Measurements from ENCODE around the gene B9D1.

The B9D1 gene

GRCh38 chr17:19319771-19320505 is 42.6 kb downstream of the B9D1 start:
- no peak for DNase-seq (ENCODE audit: low spot score)

GRCh38 chr17:19318611-19319010 is 43.9 kb downstream of the B9D1 start:
- no peak for DNase-seq (ENCODE audit: low spot score)

- peak; percentile 91 for DNase-seq (ENCODE audit: low spot score)
Observed at GRCh38 chr17:19317359-19318095, 45.0 kb downstream of the B9D1 start.

DNA sequence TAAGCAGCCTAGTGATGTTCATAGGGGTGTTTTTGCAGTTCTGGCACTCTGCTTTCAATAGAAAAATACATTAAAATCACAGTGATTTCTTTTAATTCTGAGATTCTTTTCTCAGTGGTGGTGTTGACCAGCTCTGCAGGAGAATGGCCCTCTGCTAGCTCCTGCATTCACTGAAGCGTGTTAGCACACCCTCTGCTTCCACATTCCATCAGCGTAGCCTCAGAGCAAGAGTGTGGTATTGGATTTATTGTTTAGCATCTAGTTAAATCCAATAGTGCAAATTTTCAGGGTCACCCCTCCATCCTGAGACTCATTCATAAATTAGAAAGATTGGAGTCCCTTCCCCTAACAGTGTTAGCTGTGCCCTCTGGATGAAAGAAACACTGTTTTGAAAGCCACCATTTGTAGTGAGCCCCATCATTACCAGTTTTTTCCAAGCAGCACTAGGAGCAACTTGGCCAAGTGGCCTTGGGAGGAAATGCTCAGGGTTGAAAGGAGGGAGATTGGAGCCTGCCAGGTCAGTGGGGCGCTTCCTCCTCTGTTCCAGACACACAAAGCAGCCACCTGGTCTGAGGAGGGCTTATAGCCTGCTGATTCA is 45.7 kb downstream of the B9D1 start:
- DNase-seq (ENCODE audit: low spot score), result no peak

GRCh38 chr17:19315104-19315503 is 47.4 kb downstream of the B9D1 start:
- DNase-seq (ENCODE audit: low spot score), result no peak

DNA sequence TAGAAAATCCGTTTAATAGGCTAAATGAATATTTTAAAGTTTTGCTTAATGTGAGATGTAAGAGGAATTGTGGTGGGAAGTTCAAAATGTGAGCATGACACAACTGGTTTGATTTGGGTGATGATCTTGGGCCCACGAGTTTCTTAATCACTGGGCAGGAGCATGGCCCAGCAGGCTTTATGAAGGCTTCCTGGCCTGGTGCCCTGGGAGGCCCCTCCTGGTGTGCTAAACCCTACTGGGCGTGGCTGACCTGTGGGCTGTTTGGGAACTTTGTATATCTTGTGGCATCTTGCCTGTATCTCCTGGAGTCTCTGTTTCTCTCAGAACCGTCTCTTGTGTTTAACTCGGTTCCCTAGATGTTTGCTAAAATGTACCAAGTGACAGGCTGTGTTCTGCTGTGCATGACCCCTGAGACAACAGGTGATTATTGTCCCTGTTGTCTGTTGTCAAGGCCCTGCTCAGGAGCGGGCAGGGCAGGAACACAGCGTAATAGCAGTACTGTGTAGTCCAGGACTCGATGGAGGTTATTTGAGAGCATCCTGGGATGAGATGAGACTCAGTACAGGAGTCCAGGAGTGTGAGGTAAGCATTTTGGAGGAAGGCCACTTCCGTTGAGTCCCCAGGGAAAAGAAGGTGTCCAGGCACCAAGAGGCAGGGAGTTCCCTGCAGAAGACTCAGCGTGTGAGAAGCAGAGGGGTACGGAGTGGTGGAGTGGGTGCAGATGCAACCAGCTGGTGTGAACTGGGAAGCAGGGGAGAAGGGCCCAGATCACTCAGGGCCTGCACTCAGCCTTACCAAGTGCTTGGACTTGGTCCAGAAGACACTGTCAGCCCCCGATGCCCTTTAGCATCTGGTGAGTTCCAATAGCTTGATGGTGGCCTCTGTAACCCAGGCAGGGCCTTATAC is 48.5 kb downstream of the B9D1 start:
- no peak for DNase-seq (ENCODE audit: low spot score)

- no peak for DNase-seq (ENCODE audit: low spot score)
Observed at GRCh38 chr17:19313066-19313745, 49.3 kb downstream of the B9D1 start.

- no peak for DNase-seq (ENCODE audit: low spot score)
Observed at GRCh38 chr17:19312406-19312805, 50.1 kb downstream of the B9D1 start.

- no peak for DNase-seq (ENCODE audit: low spot score)
Observed at GRCh38 chr17:19311421-19312215, 50.9 kb downstream of the B9D1 start.

DNA sequence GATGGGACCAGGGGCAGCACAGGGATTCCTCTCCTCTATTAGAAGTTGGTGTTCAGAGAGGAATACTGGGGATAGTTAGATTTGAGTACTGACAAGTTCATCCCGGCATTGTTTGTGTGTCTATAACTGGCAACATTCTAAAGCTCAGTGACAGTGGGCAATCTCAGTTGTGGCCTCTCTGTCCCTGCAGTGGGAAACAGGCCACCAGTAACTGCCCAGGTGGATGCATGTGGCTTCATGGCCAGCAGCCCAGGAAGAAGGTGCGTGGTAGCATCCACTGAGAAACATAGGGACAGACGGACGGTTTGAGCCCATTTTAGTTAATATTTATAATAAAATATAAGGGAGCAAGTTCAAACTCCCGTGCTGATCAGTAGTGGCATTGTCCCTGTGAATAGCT is 51.5 kb downstream of the B9D1 start:
- no peak for DNase-seq (ENCODE audit: low spot score)

DNA sequence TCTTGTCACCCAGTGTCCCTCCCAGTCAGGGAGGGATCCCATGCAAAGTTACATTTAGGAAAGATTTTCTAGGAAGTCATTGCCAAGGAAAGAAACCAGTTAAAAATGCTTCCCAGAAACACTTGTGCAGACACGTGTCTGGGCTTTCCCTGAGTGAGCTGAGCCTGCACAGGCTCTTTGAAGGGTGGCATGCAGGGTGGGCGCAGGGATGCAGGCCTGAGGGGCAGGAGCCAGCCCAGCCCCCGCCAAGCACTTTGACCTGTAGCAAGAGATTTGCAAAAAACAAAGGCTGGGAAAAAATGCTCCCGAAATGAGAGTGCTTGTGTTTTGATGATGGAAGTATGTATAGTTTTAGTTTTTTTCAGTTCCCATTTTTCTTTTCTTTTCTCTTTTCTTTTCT is 52.4 kb downstream of the B9D1 start:
- no peak for DNase-seq (ENCODE audit: low spot score)

DNA sequence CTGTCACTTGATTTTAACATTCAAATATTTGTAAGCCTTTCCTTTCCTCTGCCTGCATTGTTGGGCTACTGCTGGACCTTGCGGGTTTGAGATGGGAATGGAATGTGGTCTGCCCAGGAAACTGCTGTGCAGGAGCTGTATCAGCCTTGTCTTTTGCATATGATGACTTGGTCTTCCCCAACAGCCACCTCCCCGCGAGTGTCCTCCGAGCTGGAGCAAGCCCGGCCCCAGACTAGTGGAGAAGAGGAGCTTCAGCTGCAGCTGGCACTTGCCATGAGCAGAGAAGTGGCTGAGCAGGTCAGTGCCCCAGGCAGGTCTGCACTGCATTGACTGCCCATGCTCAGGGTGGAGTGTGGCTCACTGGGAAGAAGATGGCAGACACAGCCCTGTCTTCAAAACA is 52.8 kb downstream of the B9D1 start:
- no peak for DNase-seq (ENCODE audit: low spot score)

DNA sequence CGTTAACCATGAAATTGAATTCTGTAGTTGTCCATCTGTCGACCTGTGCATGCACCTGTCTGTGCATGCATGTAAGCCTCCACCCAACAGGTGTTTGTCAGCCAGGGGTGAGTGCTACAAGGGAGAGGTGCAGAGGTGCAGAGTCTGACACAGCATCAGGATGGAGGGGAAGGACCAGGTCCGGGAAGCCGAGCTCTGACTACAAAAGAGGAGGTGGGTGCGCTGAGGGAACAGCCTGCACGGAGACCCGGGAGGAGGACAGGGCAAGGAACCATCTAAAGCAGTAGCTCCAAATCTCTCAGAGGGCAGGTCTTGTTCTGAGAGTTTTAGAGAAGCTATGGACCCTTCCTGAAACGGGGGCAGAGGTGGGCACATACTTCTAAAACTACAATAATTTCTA is 54.1 kb downstream of the B9D1 start:
- no peak for DNase-seq (ENCODE audit: low spot score)

- DNase-seq (ENCODE audit: low spot score), result no peak
Observed at GRCh38 chr17:19307521-19307920, 55.0 kb downstream of the B9D1 start.

DNA sequence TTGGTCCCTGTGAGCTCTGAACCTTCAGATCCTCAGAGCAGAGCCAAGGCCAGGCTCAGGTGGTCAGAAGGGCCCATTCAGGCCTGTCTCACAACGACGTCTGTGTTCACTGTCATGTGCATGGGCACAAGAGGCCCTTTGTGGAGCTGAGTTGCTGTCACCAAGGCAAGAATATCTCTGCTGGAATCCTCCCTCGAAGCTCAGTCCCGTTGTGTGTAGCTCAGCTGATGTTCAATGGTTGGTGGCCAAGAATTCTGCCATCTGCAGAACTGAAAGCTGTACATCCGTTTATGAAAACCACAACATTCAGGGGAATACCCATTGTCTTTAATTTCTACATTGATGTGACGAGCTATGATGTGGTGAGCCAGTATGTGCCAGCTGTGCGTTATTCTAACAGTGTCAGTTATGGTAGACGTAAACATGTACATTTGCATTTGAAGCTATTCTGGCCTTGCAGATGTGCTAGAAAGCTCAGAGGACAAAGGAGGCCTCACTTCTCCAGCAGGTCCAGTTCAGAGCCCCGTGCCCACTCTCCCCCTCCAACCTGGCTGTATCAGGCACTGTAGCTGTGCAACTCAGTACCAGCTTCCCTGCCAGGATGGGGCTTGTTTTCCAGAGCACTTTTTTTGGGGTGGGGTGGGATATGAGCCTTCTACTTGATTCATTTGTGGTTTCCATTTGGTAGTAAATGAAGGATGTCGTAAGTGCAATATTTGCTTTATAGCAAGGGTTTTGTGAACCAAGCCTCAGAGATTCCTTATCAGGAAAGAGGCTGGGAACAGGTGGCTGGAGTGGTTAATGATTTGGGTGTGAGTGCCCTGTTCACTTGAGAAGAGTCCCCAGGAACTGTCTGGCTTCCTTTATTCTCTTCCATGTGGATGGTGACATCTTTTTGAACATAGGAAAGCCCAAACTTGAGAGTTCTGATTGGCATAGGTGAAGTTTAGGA is 56.1 kb downstream of the B9D1 start:
- peak; percentile 83 for DNase-seq (ENCODE audit: low spot score)

GRCh38 chr17:19305761-19306159 is 56.8 kb downstream of the B9D1 start:
- DNase-seq (ENCODE audit: low spot score), result no peak

GRCh38 chr17:19305256-19305655 is 57.3 kb downstream of the B9D1 start:
- no peak for DNase-seq (ENCODE audit: low spot score)

- no peak for DNase-seq (ENCODE audit: low spot score)
Observed at GRCh38 chr17:19304751-19305150, 57.8 kb downstream of the B9D1 start.

DNA sequence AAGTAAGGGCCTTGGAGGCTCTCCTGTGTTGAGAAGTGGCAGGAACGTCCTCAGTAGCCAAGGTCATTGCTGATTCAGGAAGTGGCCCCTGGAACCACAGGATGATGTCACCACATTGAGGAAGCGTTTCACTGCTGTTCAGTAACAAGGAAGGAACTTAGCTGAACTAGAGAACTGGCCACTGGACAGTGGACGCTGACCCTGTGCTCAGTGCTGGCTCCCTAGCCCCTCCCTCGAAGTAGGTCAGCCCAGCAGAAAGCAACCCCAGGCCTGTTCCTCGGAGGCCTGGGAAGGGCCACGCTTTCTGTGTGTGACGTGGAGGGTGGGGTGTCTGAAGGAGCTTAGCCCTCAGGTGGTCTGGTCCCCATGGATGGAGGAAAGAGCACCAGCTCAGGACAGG is 58.3 kb downstream of the B9D1 start:
- peak; percentile 63 for DNase-seq (ENCODE audit: low spot score)

GRCh38 chr17:19303367-19303776 is 59.2 kb downstream of the B9D1 start:
- peak; percentile 47 for DNase-seq (ENCODE audit: low spot score)
